B cell (primary cell): ENCODE results near the gene PPP2R5C. TPM values are rescaled to one million over a fixed set of nuclear protein-coding genes. Genes with fewer than 3 reads are reported as not detected.

Experiments
- ATAC-seq: fragments of 200-7000 bp; cut with Tn5 transposase; one replicate; pipeline ENCODE4 v1.10.0; 2021; ENCODE audit warnings: low read depth, mild to moderate bottlenecking, moderate number of reproducible peaks, moderate library complexity
- CTCF ChIA-PET: fragments of 350-600 bp; sonication (Branson Sonifier 250); formaldehyde crosslinking; loops from one replicate; lab custom pipeline; 2021; ENCODE audit warnings: antibody characterized with exemption, inconsistent platforms; lab: Charles Lee
- POLR2A ChIA-PET: fragments of 350-600 bp; sonication (Branson Sonifier 250); formaldehyde crosslinking; loops from one replicate; lab custom pipeline; 2021; ENCODE audit warnings: antibody characterized with exemption; lab: Charles Lee
- DNase-seq: peaks from one replicate; pipeline ENCODE4 v3.0.0; 2013
- H2AFZ ChIP-seq: 2 replicates; pipeline ENCODE4 v1.6.1; 2012; ENCODE audit warnings: mild to moderate bottlenecking, low read depth, low read length; ENCODE audit not compliant: insufficient read depth, poor library complexity, severe bottlenecking
- H3K27ac ChIP-seq, 2 donors: 1 replicate in 1 of 2; 2 replicates in 1 of 2; pipeline ENCODE4 v1.5.1; 2012 to 2013; ENCODE audit warnings: low read length in 2 of 2, mild to moderate bottlenecking in 2 of 2, moderate library complexity in 1 of 2
- H3K27me3 ChIP-seq, 4 experiments: fragments of 200-600 bp in 1 of 4; sonication (generic) in 1 of 4; replicated peaks in 1 of 4; 1 replicate in 2 of 4; 2 replicates in 2 of 4; pipeline versions ENCODE4 v1.6.1 to v1.7.0; 2013 to 2016; ENCODE audit warnings: low read length in 3 of 4, mild to moderate bottlenecking in 2 of 4, mixed read lengths in 1 of 4, moderate library complexity in 1 of 4; ENCODE audit not compliant: insufficient read depth in 4 of 4, control insufficient read depth in 3 of 4; ENCODE audit errors: control extremely low read depth in 1 of 4
- H3K36me3 ChIP-seq, 2 experiments: replicated peaks in 1 of 2; 1 replicate in 1 of 2; 2 replicates in 1 of 2; pipeline versions ENCODE4 v1.6.1 to v1.7.1; 2013; ENCODE audit warnings: low read length in 1 of 2; ENCODE audit not compliant: insufficient read depth in 2 of 2, control insufficient read depth in 1 of 2; ENCODE audit errors: control extremely low read depth in 1 of 2, extremely low read depth in 1 of 2
- H3K4me1 ChIP-seq, 2 donors: fragments of 200-600 bp in 1 of 2; sonication (generic) in 1 of 2; 1 replicate in 1 of 2; 2 replicates in 1 of 2; pipeline versions ENCODE4 v1.5.1 to v1.6.1; 2013 to 2017; ENCODE audit warnings: low read length in 2 of 2; ENCODE audit not compliant: control insufficient read depth in 2 of 2, insufficient read depth in 2 of 2
- H3K4me2 ChIP-seq: replicated peaks from 2 replicates; pipeline ENCODE3; 2012; ENCODE audit warnings: mild to moderate bottlenecking, low read depth, low read length; ENCODE audit not compliant: poor library complexity, severe bottlenecking
- H3K4me3 ChIP-seq, 5 experiments: fragments of 200-600 bp in 1 of 5; sonication (generic) in 1 of 5; 1 replicate in 3 of 5; 2 replicates in 2 of 5; pipeline versions ENCODE4 v1.5.1 to v1.7.0; 2011 to 2016; ENCODE audit warnings: low read length in 4 of 5, mild to moderate bottlenecking in 4 of 5, low read depth in 2 of 5, control low read depth in 1 of 5, moderate library complexity in 1 of 5; ENCODE audit not compliant: insufficient read depth in 1 of 5; ENCODE audit errors: control extremely low read depth in 1 of 5, extremely low read depth in 1 of 5
- H3K79me2 ChIP-seq: fragments of 200-600 bp; sonication (generic); one replicate; pipeline ENCODE4 v1.6.0; 2016; ENCODE audit warnings: low read length; ENCODE audit not compliant: control insufficient read depth, insufficient read depth
- H3K9ac ChIP-seq: fragments of 200-600 bp; sonication (generic); 2 replicates; pipeline ENCODE4 v1.6.1; 2017; ENCODE audit warnings: mild to moderate bottlenecking, low read length, moderate library complexity
- H3K9me3 ChIP-seq, 3 donors: one replicate each; pipeline versions ENCODE4 v1.6.1 to v1.7.1; 2013; ENCODE audit warnings: low read length in 2 of 3; ENCODE audit not compliant: control insufficient read depth in 2 of 3, insufficient read depth in 1 of 3; ENCODE audit errors: control extremely low read depth in 1 of 3
- H4K20me1 ChIP-seq: 2 replicates; pipeline ENCODE4 v1.6.0; 2012; ENCODE audit warnings: mild to moderate bottlenecking, low read length; ENCODE audit not compliant: insufficient read depth, control insufficient read depth, poor library complexity, severe bottlenecking
- H3K27ac Mint-ChIP-seq: one replicate; pipeline ENCODE4 v1.8.0; 2021; ENCODE audit warnings: mixed read lengths
- H3K27me3 Mint-ChIP-seq: one replicate; pipeline ENCODE4 v1.8.0; 2021; ENCODE audit warnings: mixed read lengths
- H3K4me1 Mint-ChIP-seq: one replicate; pipeline ENCODE4 v1.8.0; 2021; ENCODE audit warnings: mixed read lengths
- H3K4me3 Mint-ChIP-seq: one replicate; pipeline ENCODE4 v1.8.0; 2021; ENCODE audit warnings: mixed read lengths
- H3K9me3 Mint-ChIP-seq: one replicate; pipeline ENCODE4 v1.8.0; 2022; ENCODE audit warnings: mixed read lengths; ENCODE audit not compliant: insufficient read depth
- CTCF ChIP-seq: fragments of 200-600 bp; IDR thresholded peaks from one replicate; pipeline ENCODE4 v1.8.0; 2022; ENCODE audit warnings: antibody characterized with exemption, mild to moderate bottlenecking
- EZH2 ChIP-seq: IDR thresholded peaks from 2 replicates; pipeline ENCODE4 v1.6.1; 2012; ENCODE audit warnings: borderline replicate concordance, low read depth, mild to moderate bottlenecking, moderate library complexity, low read length; ENCODE audit not compliant: insufficient read depth, poor library complexity, severe bottlenecking
- WGBS: methylation state at CpG from one replicate; pipeline ENCODE4 v1.1.5; 2013; ENCODE audit warnings: missing lambda C conversion rate; ENCODE audit not compliant: insufficient coverage; 5-methylcytosine and 5-hydroxymethylcytosine counted together
- intact Hi-C: fragments of 100-400 bp; cut with micrococcal nuclease; formaldehyde crosslinking; loops from one replicate; pipeline ENCODE4 v1.10.0; 2022
- polyA plus RNA-seq: library from polyadenylated mRNA; depleted of rRNA; stranded (reverse); fragments of >200 nt; gene quantifications from 2 replicates; pipeline ENCODE4 v1.2.3, GENCODE V29; 2012
- total RNA-seq, 2 donors: library from RNA; stranded (reverse); fragments of 120-200 nt in 1 of 2; gene quantifications; 1 replicate in 1 of 2; 2 replicates in 1 of 2; pipeline versions ENCODE4 v1.2.3 to v1.2.4, GENCODE V29; 2013 to 2022

The PPP2R5C gene
- total and polyA plus RNA-seq, 2 donors (not counting 1 experiment from before 2014, with no cell fraction given), result 91.7 to 330 TPM

- H3K27me3 Mint-ChIP-seq, result peaks cover 29% of the 10 kb centered on the region
- no peaks in the 10 kb centered on the region for H3K4me1 ChIP-seq
- no peak overlapping the region for H3K9ac ChIP-seq
- ATAC-seq (no peak), DNase-seq (no peak)
- no peak for TF ChIP-seq CTCF
- TF ChIP-seq EZH2, result no peak
- H3K9me3 Mint-ChIP-seq, result no peaks in the 10 kb centered on the region
- no peak overlapping the region for H3K4me2 ChIP-seq
- peaks cover 0 to 17% (median 3%) of the 10 kb centered on the region in 4 experiments for H3K27me3 ChIP-seq
- CTCF ChIA-PET, result no interaction called here
- H4K20me1 ChIP-seq, result no peaks in the 10 kb centered on the region
- no peak overlapping the region for H3K4me3 Mint-ChIP-seq
- H3K79me2 ChIP-seq, result no peaks in the 10 kb centered on the region
- H3K4me1 Mint-ChIP-seq, result no peaks in the 10 kb centered on the region
- intact Hi-C loops, result no loop called here
- WGBS, result 65% methylated on average over 12 of the region's 13 CpGs
- POLR2A ChIA-PET, result no interaction called here
- no peak overlapping the region for H3K4me3 ChIP-seq
- H2AFZ ChIP-seq, result no peak overlapping the region
- H3K36me3 ChIP-seq, result no peaks in the 10 kb centered on the region
- H3K9me3 ChIP-seq, result peaks cover 0 to 9% (median 0%) of the 10 kb centered on the region in 3 donors
- H3K27ac ChIP-seq, result no peak overlapping the region
- no peak overlapping the region for H3K27ac Mint-ChIP-seq
These were observed 176.6 kb downstream of the PPP2R5C start for GRCh38 chr14:101937926-101938767.

DNA sequence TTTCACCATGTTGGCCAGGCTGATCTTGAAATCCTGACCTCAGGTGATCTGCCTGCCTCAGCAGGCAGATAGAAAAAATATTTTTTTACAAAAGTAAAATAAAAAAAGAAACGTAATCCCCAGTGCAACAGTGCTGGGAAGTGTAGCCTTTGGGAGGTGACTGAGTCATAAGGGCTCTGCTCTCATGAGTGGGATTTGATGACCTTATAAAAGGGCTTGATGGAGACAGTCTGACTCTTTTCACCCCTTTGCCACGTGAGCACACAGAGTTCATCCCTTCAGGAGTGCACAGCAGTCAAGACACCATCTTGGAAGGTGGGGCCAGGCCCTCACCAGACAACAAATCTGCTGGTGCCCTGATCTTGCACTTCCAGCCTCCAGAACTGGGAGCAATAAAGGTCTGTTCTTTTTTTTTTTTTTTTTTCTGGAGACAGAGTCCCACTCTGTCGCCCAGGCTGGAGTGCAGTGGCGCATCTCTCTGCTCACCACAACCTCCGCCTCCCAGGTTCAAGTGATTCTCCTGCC lies 178.2 kb downstream of the PPP2R5C start:
- Mint-ChIP-seq H3K27ac (no peak overlapping the region), H3K4me3 (no peak overlapping the region), H3K9me3 (no peaks in the 10 kb centered on the region), H3K4me1 (no peaks in the 10 kb centered on the region), H3K27me3 (peaks cover 39% of the 10 kb centered on the region)
- intact Hi-C loops, result loop anchor here (10.0 kb wide), 1 partner anchor 1905 kb away; the partner anchor contains the start of gene PPP1R13B
- WGBS, result 40% methylated on average over 2 of the region's 5 CpGs
- POLR2A ChIA-PET, result no interaction called here
- Histone ChIP-seq H3K4me1 (no peaks in the 10 kb centered on the region), H4K20me1 (no peaks in the 10 kb centered on the region), H3K9me3 (peaks cover 0 to 9% (median 0%) of the 10 kb centered on the region in 3 donors), H3K4me2 (no peak overlapping the region), H3K36me3 (no peaks in the 10 kb centered on the region), H3K4me3 (no peak overlapping the region), H3K27me3 (peaks cover 0 to 17% (median 3%) of the 10 kb centered on the region in 4 experiments), H3K79me2 (no peaks in the 10 kb centered on the region), H3K9ac (no peak overlapping the region), H2AFZ (no peak overlapping the region), H3K27ac (no peak overlapping the region)
- DNase-seq (no peak), ATAC-seq (no peak)
- TF ChIP-seq CTCF (no peak), EZH2 (no peak)
- CTCF ChIA-PET, result no interaction called here
